ENCODE data around the gene FAM118B. TPM values are rescaled to one million over a fixed set of nuclear protein-coding genes. Genes with fewer than 3 reads are reported as not detected.
A peak's percentile ranks its signal among the peaks of the same experiment; 100 is the strongest.

FAM118B gene
- total and polyA plus RNA-seq, 10 donors, result 5.5 to 32.3 (median 17.5) TPM

DNA sequence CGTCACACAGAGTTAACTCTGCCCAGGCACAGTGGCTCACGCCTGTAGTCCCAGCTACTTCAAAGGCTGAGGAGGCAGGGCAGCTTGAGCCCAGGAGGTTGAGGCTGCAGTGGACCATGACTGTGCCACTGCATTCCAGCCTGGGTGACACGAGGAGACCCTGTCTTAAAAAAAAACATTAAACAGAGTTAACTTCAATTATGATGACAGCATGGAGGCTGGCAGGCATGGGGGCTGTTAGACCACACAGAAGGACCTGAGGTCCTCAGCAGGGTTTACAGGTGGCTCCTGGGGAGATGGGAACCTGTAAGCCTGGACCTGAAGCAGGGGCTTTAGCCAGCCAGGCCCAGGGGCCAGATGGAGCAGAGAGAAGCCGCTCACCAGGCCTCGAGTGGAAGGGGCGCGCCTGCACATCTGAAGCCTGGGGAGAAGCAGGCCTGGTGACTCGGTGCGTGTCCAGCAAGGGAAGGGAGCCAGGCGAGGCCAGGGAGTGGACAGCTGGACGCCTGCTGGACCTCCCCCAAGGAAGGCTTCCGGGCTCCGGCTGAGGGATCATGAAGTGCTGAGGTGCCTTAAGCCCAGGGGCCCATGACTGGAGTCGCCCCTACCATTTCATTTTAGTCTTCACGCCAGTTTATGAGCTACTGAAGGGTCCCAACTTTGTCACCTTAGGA is 25.4 kb upstream of the FAM118B start:
- Histone ChIP-seq H3K27ac (no peak overlapping the region), H3K4me3 (no peak overlapping the region), H3K36me3 (peaks cover 0 to 55% (median 3%) of the 10 kb centered on the region in 6 donors), H3K27me3 (replicated peaks in 1 of 7) (no peaks in the 10 kb centered on the region), H3K4me1 (peaks cover 0 to 12% (median 2%) of the 10 kb centered on the region in 6 donors), H3K9me3 (no peaks in the 10 kb centered on the region)
- DNase-seq, result peak; percentile 71
- WGBS, 5 donors, result 80 to 95% (median 87%) methylated on average over 14 to 15 of the region's 15 CpGs
- intact Hi-C loops (cut with DNase I; ENCODE audit: low total_unique reads), result no loop called here
- TF ChIP-seq POLR2AphosphoS5 (IDR thresholded peaks at IDR 0.05), result no peak
- no peak for TF ChIP-seq POLR2A (IDR thresholded peaks at IDR 0.05)
- TF ChIP-seq CTCF (IDR thresholded peaks at IDR 0.05 in 8 of 11, conservative IDR thresholded peaks at IDR 0.05 in 3 of 11), result no peak

DNA sequence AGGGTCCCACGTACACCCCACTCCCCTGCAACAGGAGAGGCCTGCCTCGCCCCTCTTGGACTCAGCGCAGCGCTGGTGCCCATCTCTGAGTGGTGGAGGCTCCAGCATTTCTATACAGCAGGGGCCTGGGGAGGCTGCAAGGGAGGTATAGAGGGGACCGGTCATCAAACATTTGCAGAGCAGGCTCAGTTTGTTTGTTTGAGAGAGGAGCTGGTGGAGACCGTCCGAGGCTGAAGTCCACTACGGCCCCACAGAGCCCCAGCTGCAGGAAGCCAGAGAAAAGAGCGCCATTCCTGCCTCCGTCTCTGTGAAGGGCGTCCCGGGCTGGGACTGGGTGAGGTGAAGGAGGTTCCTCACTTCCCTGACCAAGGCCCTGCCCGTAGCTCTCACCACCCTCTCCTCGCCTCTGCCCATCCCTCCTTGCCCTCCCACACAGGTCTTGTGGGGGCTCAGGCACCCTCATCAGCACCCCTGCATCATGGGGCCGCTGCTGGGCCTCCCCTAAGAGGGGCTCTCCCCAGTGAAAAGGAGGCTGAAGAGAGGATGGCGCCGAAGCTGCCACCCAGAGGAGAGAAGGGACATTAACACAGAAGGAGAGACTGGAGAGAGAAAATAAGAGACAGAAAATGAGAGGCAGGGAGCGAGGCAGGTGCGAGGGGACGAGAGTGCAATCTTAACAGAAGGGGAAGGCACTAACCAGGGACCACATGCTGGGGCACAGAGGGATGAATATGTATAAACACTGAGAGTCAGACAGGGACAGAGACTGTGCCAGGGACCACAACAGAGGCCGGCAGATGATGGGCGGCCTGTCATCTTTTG is 24.7 kb upstream of the FAM118B start:
- 77 to 88% (median 79%) methylated on average over 22 of the region's 22 CpGs for WGBS, 5 donors
- Histone ChIP-seq H3K9me3 (no peaks in the 10 kb centered on the region), H3K27me3 (replicated peaks in 1 of 7) (no peaks in the 10 kb centered on the region), H3K4me1 (peaks cover 0 to 12% (median 2%) of the 10 kb centered on the region in 6 donors), H3K27ac (no peak overlapping the region), H3K4me3 (no peak overlapping the region), H3K36me3 (peaks cover 0 to 63% (median 8%) of the 10 kb centered on the region in 6 donors)
- TF ChIP-seq POLR2AphosphoS5 (IDR thresholded peaks at IDR 0.05) (no peak), CTCF (IDR thresholded peaks at IDR 0.05 in 8 of 11, conservative IDR thresholded peaks at IDR 0.05 in 3 of 11) (no peak), POLR2A (IDR thresholded peaks at IDR 0.05) (no peak)
- intact Hi-C loops (cut with DNase I; ENCODE audit: low total_unique reads), result no loop called here
- DNase-seq, result peak; percentile 65

GRCh38 chr11:126188332-126189108 is 23.1 kb upstream of the FAM118B start:
- Histone ChIP-seq H3K4me3 (no peak overlapping the region), H3K27me3 (replicated peaks in 1 of 7) (no peaks in the 10 kb centered on the region), H3K4me1 (peaks cover 0 to 12% (median 2%) of the 10 kb centered on the region in 6 donors), H3K9me3 (no peaks in the 10 kb centered on the region), H3K36me3 (peaks cover 0 to 79% (median 18%) of the 10 kb centered on the region in 6 donors), H3K27ac (peak overlapping the region in 1 of 8 donors; percentile 38)
- DNase-seq, result peak; percentile 75
- TF ChIP-seq CTCF (IDR thresholded peaks at IDR 0.05 in 8 of 11, conservative IDR thresholded peaks at IDR 0.05 in 3 of 11) (no peak), POLR2AphosphoS5 (IDR thresholded peaks at IDR 0.05) (peak in 1 of 3 donors; percentile 52), POLR2A (IDR thresholded peaks at IDR 0.05) (no peak)
- WGBS, 5 donors, result 70 to 81% (median 72%) methylated on average over 15 of the region's 15 CpGs
- intact Hi-C loops (cut with DNase I; ENCODE audit: low total_unique reads), result no loop called here

Measured in spleen (tissue), 11 donors.